Keratinocyte (primary cell): ENCODE measurements around the gene CXCL6. TPM values are rescaled to one million over a fixed set of nuclear protein-coding genes. Genes with fewer than 3 reads are reported as not detected.

Experiments used
- DNase-seq: peaks from one replicate; pipeline ENCODE4 v3.0.0-alpha.2; 2011; ENCODE audit warnings: low read depth, missing footprints, low spot score
- FAIRE-seq: peaks from 2 replicates; lab custom pipeline; 2011; peaks lifted over from hg19 to GRCh38; lab: Jason Lieb, UNC
- H2AFZ ChIP-seq: 2 replicates; pipeline ENCODE4 v1.6.0; 2012; ENCODE audit warnings: low read length, control low read depth, inconsistent platforms; ENCODE audit not compliant: control insufficient read depth
- H3K27ac ChIP-seq: 2 replicates; pipeline ENCODE4 v1.5.1; 2011; ENCODE audit warnings: low read length; ENCODE audit not compliant: control insufficient read depth, insufficient read depth
- H3K27me3 ChIP-seq: 3 replicates; pipeline ENCODE4 v1.6.0; 2011; ENCODE audit warnings: low read length; ENCODE audit not compliant: control insufficient read depth, insufficient read depth; ENCODE audit errors: extremely low read depth
- H3K36me3 ChIP-seq, 2 experiments: 2 replicates in 1 of 2; 3 replicates in 1 of 2; pipeline ENCODE4 v1.5.1; 2011; ENCODE audit warnings: low read length in 2 of 2, mild to moderate bottlenecking in 1 of 2; ENCODE audit not compliant: control insufficient read depth in 2 of 2, insufficient read depth in 2 of 2; ENCODE audit errors: extremely low read depth in 1 of 2
- H3K4me1 ChIP-seq: 3 replicates; pipeline ENCODE4 v1.5.1; 2011; ENCODE audit warnings: low read length; ENCODE audit not compliant: control insufficient read depth, insufficient read depth; ENCODE audit errors: extremely low read depth
- H3K4me2 ChIP-seq: 3 replicates; pipeline ENCODE4 v1.6.0; 2011; ENCODE audit warnings: low read depth, low read length; ENCODE audit not compliant: control insufficient read depth, insufficient read depth; ENCODE audit errors: extremely low read depth
- H3K4me3 ChIP-seq, 3 experiments: fragments of 200-600 bp in 1 of 3; sonication (generic) in 1 of 3; 2 replicates in 2 of 3; 3 replicates in 1 of 3; pipeline ENCODE4 v1.5.1; 2011 to 2016; ENCODE audit warnings: low read length in 3 of 3, mild to moderate bottlenecking in 3 of 3, control low read depth in 2 of 3, inconsistent platforms in 1 of 3, low read depth in 1 of 3, mixed read lengths in 1 of 3, mixed run types in 1 of 3, moderate library complexity in 1 of 3; ENCODE audit not compliant: control insufficient read depth in 2 of 3, insufficient read depth in 2 of 3; ENCODE audit errors: extremely low read depth in 1 of 3
- H3K79me2 ChIP-seq: 2 replicates; pipeline ENCODE4 v1.6.0; 2012; ENCODE audit warnings: low read length; ENCODE audit not compliant: control insufficient read depth, insufficient read depth
- H3K9ac ChIP-seq: 3 replicates; pipeline ENCODE4 v1.6.0; 2011; ENCODE audit warnings: low read length; ENCODE audit not compliant: control insufficient read depth, insufficient read depth; ENCODE audit errors: extremely low read depth
- H3K9me1 ChIP-seq: 3 replicates; pipeline ENCODE4 v1.6.0; 2011; ENCODE audit warnings: low read length; ENCODE audit not compliant: control insufficient read depth, insufficient read depth; ENCODE audit errors: extremely low read depth
- H3K9me3 ChIP-seq: 2 replicates; pipeline ENCODE4 v1.5.1; 2012; ENCODE audit warnings: low read depth, low read length; ENCODE audit not compliant: control insufficient read depth
- H4K20me1 ChIP-seq: 3 replicates; pipeline ENCODE4 v1.6.0; 2011; ENCODE audit warnings: low read length; ENCODE audit not compliant: control insufficient read depth, insufficient read depth; ENCODE audit errors: extremely low read depth
- EZH2 ChIP-seq: IDR thresholded peaks from one replicate; pipeline ENCODE4 v1.6.1; 2012; ENCODE audit warnings: inconsistent platforms, mild to moderate bottlenecking, low read length, moderate library complexity
- dilution Hi-C: fragments of 300-500 bp; cut with MboI; formaldehyde crosslinking; loops from one replicate; pipeline ENCODE4 v1.7.0; 2020; ENCODE audit warnings: low sequenced_read_pairs; ENCODE audit not compliant: extremely low pct_ligation_motif_present
- polyA plus RNA-seq, 5 experiments: library from polyadenylated mRNA; depleted of rRNA in 3 of 5; stranded (reverse) in 3 of 5; stranded (forward) in 1 of 5; unstranded in 1 of 5; fragments of >200 nt; gene quantifications; 1 replicate in 1 of 5; 2 replicates in 3 of 5; 3 replicates in 1 of 5; pipeline versions ENCODE4 v1.2.1 to v1.2.3, GENCODE V29; 2011 to 2012; ENCODE audit warnings: missing spikeins in 2 of 5, low read depth in 1 of 5, low replicate concordance in 1 of 5
- TF ChIP-seq, protein P1 (sequence below), 3 experiments: IDR thresholded peaks in 1 of 3; conservative IDR thresholded peaks in 1 of 3; optimal IDR thresholded peaks in 1 of 3; 2 replicates in 2 of 3; 3 replicates in 1 of 3; pipeline versions ENCODE3 to v1.5.1; 2011; ENCODE audit warnings: low read length in 3 of 3, mild to moderate bottlenecking in 3 of 3, moderate library complexity in 2 of 3, control low read depth in 1 of 3, inconsistent platforms in 1 of 3; ENCODE audit not compliant: insufficient read depth in 2 of 3; ENCODE audit errors: extremely low read depth in 1 of 3

The CXCL6 gene
- polyA plus RNA-seq, 1 donor (not counting 4 experiments of a cell fraction or from before 2014, with no cell fraction given): 0.08 TPM

DNA sequence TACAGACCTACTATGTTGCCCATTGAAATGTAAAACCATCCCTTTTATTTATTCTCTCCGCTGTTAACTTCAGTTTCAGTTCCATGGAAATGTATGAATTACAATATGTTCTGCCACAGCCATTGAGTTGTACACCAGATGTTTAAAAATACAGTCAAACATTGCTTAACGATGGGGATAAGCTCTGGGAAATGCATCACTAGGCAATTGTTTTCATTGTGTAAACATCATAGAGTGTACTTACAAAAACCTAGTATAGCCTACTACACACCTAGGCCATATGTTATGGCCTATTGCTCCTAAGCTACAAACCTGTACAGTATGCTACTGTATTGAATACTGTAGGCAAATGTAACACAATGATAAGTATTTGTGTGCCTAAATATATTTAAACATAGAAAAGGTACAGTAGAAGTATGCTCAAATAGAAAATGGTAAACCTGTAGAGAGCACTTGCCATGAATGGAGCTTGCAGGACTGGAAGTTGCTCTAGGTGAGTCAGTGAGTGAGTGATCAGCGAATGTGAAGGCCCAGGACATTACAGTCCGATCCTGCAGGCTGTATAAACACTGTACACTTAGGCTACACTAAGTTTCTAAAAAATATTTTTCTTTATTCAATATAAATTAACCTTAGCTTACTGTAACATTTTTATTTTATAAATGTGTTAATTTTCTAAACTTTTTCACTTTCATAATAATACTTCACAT is 13.9 kb downstream of the CXCL6 start:
- H3K4me3 ChIP-seq: no peak overlapping the region
- peaks cover 8% of the 10 kb centered on the region for H3K27me3 ChIP-seq
- H3K9ac ChIP-seq: no peak overlapping the region
- FAIRE-seq: no peak
- H3K9me1 ChIP-seq: no peaks in the 10 kb centered on the region
- no peak overlapping the region for H3K27ac ChIP-seq
- no peaks in the 10 kb centered on the region for H3K79me2 ChIP-seq
- dilution Hi-C loops: no loop called here
- H3K9me3 ChIP-seq: no peaks in the 10 kb centered on the region
- no peaks in the 10 kb centered on the region for H3K36me3 ChIP-seq
- DNase-seq: no peak
- no peak overlapping the region for H3K4me2 ChIP-seq
- no peak overlapping the region for H2AFZ ChIP-seq
- TF ChIP-seq, protein P1, sequence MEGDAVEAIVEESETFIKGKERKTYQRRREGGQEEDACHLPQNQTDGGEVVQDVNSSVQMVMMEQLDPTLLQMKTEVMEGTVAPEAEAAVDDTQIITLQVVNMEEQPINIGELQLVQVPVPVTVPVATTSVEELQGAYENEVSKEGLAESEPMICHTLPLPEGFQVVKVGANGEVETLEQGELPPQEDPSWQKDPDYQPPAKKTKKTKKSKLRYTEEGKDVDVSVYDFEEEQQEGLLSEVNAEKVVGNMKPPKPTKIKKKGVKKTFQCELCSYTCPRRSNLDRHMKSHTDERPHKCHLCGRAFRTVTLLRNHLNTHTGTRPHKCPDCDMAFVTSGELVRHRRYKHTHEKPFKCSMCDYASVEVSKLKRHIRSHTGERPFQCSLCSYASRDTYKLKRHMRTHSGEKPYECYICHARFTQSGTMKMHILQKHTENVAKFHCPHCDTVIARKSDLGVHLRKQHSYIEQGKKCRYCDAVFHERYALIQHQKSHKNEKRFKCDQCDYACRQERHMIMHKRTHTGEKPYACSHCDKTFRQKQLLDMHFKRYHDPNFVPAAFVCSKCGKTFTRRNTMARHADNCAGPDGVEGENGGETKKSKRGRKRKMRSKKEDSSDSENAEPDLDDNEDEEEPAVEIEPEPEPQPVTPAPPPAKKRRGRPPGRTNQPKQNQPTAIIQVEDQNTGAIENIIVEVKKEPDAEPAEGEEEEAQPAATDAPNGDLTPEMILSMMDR (optimal IDR thresholded peaks at IDR 0.05 in 1 of 3, IDR thresholded peaks at IDR 0.05 in 1 of 3, conservative IDR thresholded peaks at IDR 0.05 in 1 of 3; ENCODE audit: extremely low read depth in 1 of 3, insufficient read depth in 2 of 3, low read length in 3 of 3): no peak
- TF ChIP-seq EZH2: no peak
- no peaks in the 10 kb centered on the region for H4K20me1 ChIP-seq
- H3K4me1 ChIP-seq: peaks cover 9% of the 10 kb centered on the region

DNA sequence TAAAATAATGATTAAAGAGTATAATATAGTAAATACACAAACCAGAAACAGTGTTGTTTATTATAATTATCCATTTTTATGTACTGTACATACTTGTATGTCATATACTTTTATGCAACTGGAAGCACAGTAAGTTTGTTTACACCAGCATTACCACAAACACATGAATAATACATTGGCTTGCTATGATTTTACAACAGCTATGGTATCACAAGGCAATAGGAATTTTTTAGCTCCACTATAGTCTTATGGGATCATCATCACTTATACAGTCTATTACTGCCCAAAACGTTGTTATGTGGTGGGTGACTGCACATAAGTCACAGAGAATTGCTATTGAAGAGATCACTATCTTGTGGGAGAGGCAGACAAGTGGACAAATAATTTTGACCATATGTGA is 14.8 kb downstream of the CXCL6 start:
- Histone ChIP-seq H3K27ac (no peak overlapping the region), H3K4me1 (peaks cover 9% of the 10 kb centered on the region), H3K36me3 (no peaks in the 10 kb centered on the region), H3K79me2 (no peaks in the 10 kb centered on the region), H3K9me3 (no peaks in the 10 kb centered on the region), H2AFZ (no peak overlapping the region), H3K4me2 (no peak overlapping the region), H3K4me3 (no peak overlapping the region), H3K9me1 (no peaks in the 10 kb centered on the region), H3K27me3 (peaks cover 8% of the 10 kb centered on the region), H4K20me1 (no peaks in the 10 kb centered on the region), H3K9ac (no peak overlapping the region)
- FAIRE-seq: peak; percentile 52
- no peak for TF ChIP-seq EZH2
- TF ChIP-seq, protein P1 (optimal IDR thresholded peaks at IDR 0.05 in 1 of 3, IDR thresholded peaks at IDR 0.05 in 1 of 3, conservative IDR thresholded peaks at IDR 0.05 in 1 of 3; ENCODE audit: extremely low read depth in 1 of 3, insufficient read depth in 2 of 3, low read length in 3 of 3): no peak
- dilution Hi-C loops: no loop called here
- DNase-seq: no peak
